Testis (tissue), 3 donors: Measurements from ENCODE around the gene MTERF1. TPM values are rescaled to one million over a fixed set of nuclear protein-coding genes. Genes with fewer than 3 reads are reported as not detected.

Source experiments
- DNase-seq: peaks from one replicate; pipeline ENCODE4 v3.0.0-alpha.2; 2019
- H3K27ac ChIP-seq, 2 donors: fragments of 200-600 bp; sonication (generic); one replicate each; pipeline ENCODE4 v1.5.1; 2019
- H3K27me3 ChIP-seq: fragments of 200-600 bp; sonication (generic); one replicate; pipeline ENCODE4 v1.5.1; 2019
- H3K36me3 ChIP-seq: fragments of 200-600 bp; sonication (generic); one replicate; pipeline ENCODE4 v1.5.1; 2017; ENCODE audit warnings: low read depth; ENCODE audit errors: missing control alignments
- H3K4me1 ChIP-seq: fragments of 200-600 bp; sonication (generic); one replicate; pipeline ENCODE4 v1.5.1; 2019
- H3K4me3 ChIP-seq, 2 donors: fragments of 200-600 bp; sonication (generic); one replicate each; pipeline ENCODE4 v1.5.1; 2017 to 2019
- H3K9me3 ChIP-seq: fragments of 200-600 bp; sonication (generic); one replicate; pipeline ENCODE4 v1.5.1; 2017
- CTCF ChIP-seq, 3 experiments: fragments of 450-650 bp in 2 of 3; fragments of 200-600 bp in 1 of 3; sonication (generic) in 1 of 3; IDR thresholded peaks; one replicate each; pipeline ENCODE4 v1.5.1; 2016 to 2019; ENCODE audit warnings: antibody characterized with exemption in 3 of 3, mild to moderate bottlenecking in 2 of 3, moderate library complexity in 1 of 3
- POLR2A ChIP-seq: fragments of 450-650 bp; IDR thresholded peaks from one replicate; pipeline ENCODE4 v1.6.1; 2017; ENCODE audit warnings: antibody characterized with exemption, mild to moderate bottlenecking, moderate library complexity
- WGBS, 2 donors: methylation state at CpG; one replicate each; pipeline ENCODE4 v1.1.5; 2018; 5-methylcytosine and 5-hydroxymethylcytosine counted together
- intact Hi-C: fragments of 100-400 bp; cut with DNase I; formaldehyde crosslinking; loops from one replicate; pipeline ENCODE4 v1.15.1; 2023; ENCODE audit warnings: low total_unique reads
- polyA plus RNA-seq: library from polyadenylated mRNA; stranded (reverse); fragments of 350-450 nt; fragmentation: Illumina TruSeq; extraction: RNeasy Lipid Tissue Mini Kit (QIAGEN cat#74804); gene quantifications from one replicate; pipeline ENCODE4 v1.2.3, GENCODE V29; 2014; ENCODE audit warnings: low read depth, low replicate concordance; ENCODE audit not compliant: insufficient read depth
- total RNA-seq, 2 donors: library from RNA; depleted of rRNA; stranded (reverse); fragments of >200 nt; gene quantifications; one replicate each; pipeline ENCODE4 v1.2.3, GENCODE V29; 2016

Gene MTERF1
- total and polyA plus RNA-seq, 3 donors from 2014 or later: 7.6 to 18.7 (median 10.0) TPM

- no peak for DNase-seq
- H3K27me3 ChIP-seq: no peaks in the 10 kb centered on the region
- no peaks in the 10 kb centered on the region for H3K36me3 ChIP-seq
- no peak overlapping the region for H3K4me3 ChIP-seq
- intact Hi-C loops: no loop called here
- H3K27ac ChIP-seq: no peak overlapping the region
- H3K4me1 ChIP-seq: no peaks in the 10 kb centered on the region
- TF ChIP-seq CTCF (IDR thresholded peaks at IDR 0.05) (no peak), POLR2A (no peak)
- H3K9me3 ChIP-seq: no peaks in the 10 kb centered on the region
Measured at GRCh38 chr7:91846436-91846835, 34.1 kb downstream of the MTERF1 start.

GRCh38 chr7:91843831-91844230, 36.7 kb downstream of the MTERF1 start:
- H3K4me3 ChIP-seq: no peak overlapping the region
- 89 to 96% methylated on average over 2 of the region's 2 CpGs for WGBS, 2 donors
- TF ChIP-seq CTCF (IDR thresholded peaks at IDR 0.05): no peak
- no peak for TF ChIP-seq POLR2A
- no peak overlapping the region for H3K27ac ChIP-seq
- intact Hi-C loops: no loop called here
- H3K27me3 ChIP-seq: no peaks in the 10 kb centered on the region
- H3K9me3 ChIP-seq: no peaks in the 10 kb centered on the region
- no peaks in the 10 kb centered on the region for H3K36me3 ChIP-seq
- no peak for DNase-seq
- H3K4me1 ChIP-seq: no peaks in the 10 kb centered on the region

DNA sequence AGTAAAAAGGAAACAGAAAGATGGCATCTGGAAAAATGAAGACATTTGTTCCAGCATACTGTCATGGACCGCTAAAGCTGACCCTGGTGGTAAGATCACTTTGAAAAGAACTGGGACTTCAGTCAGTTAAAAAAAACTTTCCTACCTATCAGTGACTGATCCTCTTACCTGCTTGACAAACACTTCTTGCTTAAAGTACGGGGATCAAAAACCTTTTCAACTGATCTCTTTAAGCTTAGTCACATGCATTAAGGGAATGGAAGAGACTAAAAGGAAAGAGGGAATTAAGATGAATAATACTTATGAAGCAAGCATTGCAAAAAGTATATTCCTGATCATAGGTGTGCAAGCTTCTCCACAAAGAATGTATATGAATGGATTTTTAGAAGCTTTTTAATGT, 42.1 kb downstream of the MTERF1 start:
- Histone ChIP-seq H3K4me1 (no peaks in the 10 kb centered on the region), H3K27me3 (no peaks in the 10 kb centered on the region), H3K36me3 (no peaks in the 10 kb centered on the region), H3K9me3 (no peaks in the 10 kb centered on the region), H3K27ac (no peak overlapping the region), H3K4me3 (no peak overlapping the region)
- DNase-seq: no peak
- 93 to 96% methylated on average over 2 of the region's 2 CpGs for WGBS, 2 donors
- intact Hi-C loops: no loop called here
- no peak for TF ChIP-seq CTCF (IDR thresholded peaks at IDR 0.05)

- Histone ChIP-seq H3K27me3 (no peaks in the 10 kb centered on the region), H3K36me3 (no peaks in the 10 kb centered on the region), H3K4me3 (no peak overlapping the region), H3K4me1 (no peaks in the 10 kb centered on the region), H3K27ac (no peak overlapping the region), H3K9me3 (no peaks in the 10 kb centered on the region)
- TF ChIP-seq CTCF (IDR thresholded peaks at IDR 0.05): no peak
- no peak for TF ChIP-seq POLR2A
- intact Hi-C loops: no loop called here
- 84 to 94% methylated on average over 4 of the region's 4 CpGs for WGBS, 2 donors
- DNase-seq: no peak
Measured at GRCh38 chr7:91837397-91838070, 43.0 kb downstream of the MTERF1 start.

DNA sequence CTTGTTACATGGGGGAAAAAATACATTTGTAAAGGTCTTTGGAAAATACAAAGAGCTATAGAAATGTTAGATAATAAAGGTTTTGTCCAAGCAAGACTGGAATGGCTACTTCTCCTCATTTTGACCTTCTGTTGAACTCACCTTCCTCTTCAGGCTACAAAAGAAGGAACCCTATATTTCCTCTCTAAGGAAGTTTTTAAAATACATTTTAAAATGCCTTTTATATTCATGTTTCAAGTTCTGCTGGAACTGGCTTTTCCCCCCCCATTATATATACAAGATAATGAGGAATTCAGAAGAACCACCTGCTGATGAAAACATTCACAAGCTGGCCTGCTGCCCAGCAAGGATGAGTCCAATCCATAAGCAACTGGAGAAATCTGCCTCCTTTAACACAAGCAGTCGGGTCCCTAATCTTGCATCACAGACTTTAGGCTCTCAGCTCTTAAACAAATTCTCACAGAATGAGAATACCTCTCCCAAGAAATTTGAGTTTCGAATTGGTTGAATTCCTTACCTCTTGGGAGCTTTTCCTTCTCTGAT, 44.6 kb downstream of the MTERF1 start:
- DNase-seq: no peak
- 69 to 73% methylated on average over 2 of the region's 2 CpGs for WGBS, 2 donors
- Histone ChIP-seq H3K27me3 (no peaks in the 10 kb centered on the region), H3K9me3 (no peaks in the 10 kb centered on the region), H3K4me3 (no peak overlapping the region), H3K27ac (no peak overlapping the region), H3K36me3 (no peaks in the 10 kb centered on the region), H3K4me1 (no peaks in the 10 kb centered on the region)
- intact Hi-C loops: no loop called here
- TF ChIP-seq CTCF (IDR thresholded peaks at IDR 0.05) (no peak), POLR2A (no peak)
